Caco-2 (cell line): ENCODE measurements around the gene CD14. TPM values are rescaled to one million over a fixed set of nuclear protein-coding genes. Genes with fewer than 3 reads are reported as not detected.

Experiments
- BruUV-seq: library from RNA; stranded (reverse); fragments of 400-500 nt; replicated peaks from 2 replicates; lab custom pipeline; 2021; lab: Mats Ljungman, UMichigan
- CTCF ChIA-PET: fragments of 300-600 bp; sonication (Branson Sonifier 250); formaldehyde crosslinking; loops from one replicate; lab custom pipeline; 2022; ENCODE audit warnings: antibody characterized with exemption; lab: Charles Lee
- POLR2A ChIA-PET: fragments of 300-600 bp; sonication (Branson Sonifier 250); formaldehyde crosslinking; loops from one replicate; lab custom pipeline; 2022; ENCODE audit warnings: antibody characterized with exemption; lab: Charles Lee
- DNase-seq, 2 experiments: peaks; one replicate each; pipeline versions ENCODE4 v3.0.0 to v3.0.0-alpha.2; 2020 to 2022
- H3K27me3 ChIP-seq: replicated peaks from 2 replicates; pipeline ENCODE4 v1.6.0; 2011; ENCODE audit warnings: low read length; ENCODE audit not compliant: control insufficient read depth, insufficient read depth
- H3K36me3 ChIP-seq: 2 replicates; pipeline ENCODE4 v1.5.1; 2011; ENCODE audit warnings: low read length; ENCODE audit not compliant: control insufficient read depth, insufficient read depth
- H3K4me1 ChIP-seq: fragments of 250-450 bp; sonication (Bioruptor Pico); 2 replicates; pipeline ENCODE4 v1.5.1; 2020; ENCODE audit warnings: mild to moderate bottlenecking
- H3K4me3 ChIP-seq: 2 replicates; pipeline ENCODE4 v1.5.1; 2011; ENCODE audit warnings: low read depth, mild to moderate bottlenecking, control low read depth, low read length
- H3K9me3 ChIP-seq: fragments of 250-450 bp; sonication (Bioruptor Pico); 2 replicates; pipeline ENCODE4 v1.5.1; 2020; ENCODE audit warnings: mild to moderate bottlenecking, moderate library complexity
- H3K27ac Mint-ChIP-seq: one replicate; pipeline ENCODE4 v1.8.0; 2022; ENCODE audit warnings: mixed read lengths; ENCODE audit not compliant: unreplicated experiment
- H3K27me3 Mint-ChIP-seq: one replicate; pipeline ENCODE4 v1.8.0; 2022; ENCODE audit warnings: mixed read lengths; ENCODE audit not compliant: insufficient read depth, unreplicated experiment
- H3K36me3 Mint-ChIP-seq: one replicate; pipeline ENCODE4 v1.8.0; 2022; ENCODE audit warnings: mild to moderate bottlenecking, mixed read lengths; ENCODE audit not compliant: insufficient read depth, unreplicated experiment
- H3K4me1 Mint-ChIP-seq: one replicate; pipeline ENCODE4 v1.8.0; 2022; ENCODE audit warnings: low read depth, mixed read lengths; ENCODE audit not compliant: unreplicated experiment
- H3K4me3 Mint-ChIP-seq: one replicate; pipeline ENCODE4 v1.8.0; 2022; ENCODE audit warnings: mild to moderate bottlenecking, moderate library complexity, mixed read lengths; ENCODE audit not compliant: unreplicated experiment
- H3K9me3 Mint-ChIP-seq: one replicate; pipeline ENCODE4 v1.8.0; 2022; ENCODE audit warnings: mixed read lengths; ENCODE audit not compliant: unreplicated experiment
- intact Hi-C: fragments of 100-400 bp; cut with micrococcal nuclease; formaldehyde crosslinking; loops from one replicate; pipeline ENCODE4 v1.10.0; 2022; ENCODE audit not compliant: unreplicated experiment
- total RNA-seq: library from RNA; stranded (reverse); gene quantifications from 2 replicates; pipeline ENCODE4 v1.2.3, GENCODE V29; 2022
- TF ChIP-seq, protein P1 (sequence below), 2 experiments: fragments of 200-600 bp in 1 of 2; IDR thresholded peaks; 1 replicate in 1 of 2; 2 replicates in 1 of 2; pipeline versions ENCODE4 v1.5.1 to v1.8.0; 2011 to 2022; ENCODE audit warnings: antibody characterized with exemption in 1 of 2, control low read depth in 1 of 2, inconsistent platforms in 1 of 2, low read depth in 1 of 2, low read length in 1 of 2, mild to moderate bottlenecking in 1 of 2, moderate library complexity in 1 of 2; ENCODE audit not compliant: insufficient read depth in 1 of 2, severe bottlenecking in 1 of 2, unreplicated experiment in 1 of 2

CD14 gene
- total RNA-seq, 1 experiment from 2014 or later = 13.3 TPM

GRCh38 chr5:140591747-140592372, 41.1 kb downstream of the CD14 start:
- DNase-seq = no peak
- CTCF ChIA-PET = no interaction called here
- Histone ChIP-seq H3K9me3 (no peaks in the 10 kb centered on the region), H3K4me3 (no peak overlapping the region), H3K27me3 (no peaks in the 10 kb centered on the region), H3K36me3 (no peaks in the 10 kb centered on the region), H3K4me1 (no peaks in the 10 kb centered on the region)
- H3K27ac Mint-ChIP-seq = no peak overlapping the region
- no peaks in the 10 kb centered on the region for H3K27me3 Mint-ChIP-seq
- no peaks in the 10 kb centered on the region for H3K9me3 Mint-ChIP-seq
- no peaks in the 10 kb centered on the region for H3K36me3 Mint-ChIP-seq
- intact Hi-C loops = no loop called here
- H3K4me3 Mint-ChIP-seq = no peak overlapping the region
- no peaks in the 10 kb centered on the region for H3K4me1 Mint-ChIP-seq
- POLR2A ChIA-PET = no interaction called here
- no TSS peak for BruUV-seq
- TF ChIP-seq, protein P1, sequence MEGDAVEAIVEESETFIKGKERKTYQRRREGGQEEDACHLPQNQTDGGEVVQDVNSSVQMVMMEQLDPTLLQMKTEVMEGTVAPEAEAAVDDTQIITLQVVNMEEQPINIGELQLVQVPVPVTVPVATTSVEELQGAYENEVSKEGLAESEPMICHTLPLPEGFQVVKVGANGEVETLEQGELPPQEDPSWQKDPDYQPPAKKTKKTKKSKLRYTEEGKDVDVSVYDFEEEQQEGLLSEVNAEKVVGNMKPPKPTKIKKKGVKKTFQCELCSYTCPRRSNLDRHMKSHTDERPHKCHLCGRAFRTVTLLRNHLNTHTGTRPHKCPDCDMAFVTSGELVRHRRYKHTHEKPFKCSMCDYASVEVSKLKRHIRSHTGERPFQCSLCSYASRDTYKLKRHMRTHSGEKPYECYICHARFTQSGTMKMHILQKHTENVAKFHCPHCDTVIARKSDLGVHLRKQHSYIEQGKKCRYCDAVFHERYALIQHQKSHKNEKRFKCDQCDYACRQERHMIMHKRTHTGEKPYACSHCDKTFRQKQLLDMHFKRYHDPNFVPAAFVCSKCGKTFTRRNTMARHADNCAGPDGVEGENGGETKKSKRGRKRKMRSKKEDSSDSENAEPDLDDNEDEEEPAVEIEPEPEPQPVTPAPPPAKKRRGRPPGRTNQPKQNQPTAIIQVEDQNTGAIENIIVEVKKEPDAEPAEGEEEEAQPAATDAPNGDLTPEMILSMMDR (IDR thresholded peaks at IDR 0.05; ENCODE audit: insufficient read depth in 1 of 2, low read depth in 1 of 2, low read length in 1 of 2, severe bottlenecking in 1 of 2, unreplicated experiment in 1 of 2) = no peak

- H3K36me3 ChIP-seq = no peaks in the 10 kb centered on the region
- H3K4me1 ChIP-seq = no peaks in the 10 kb centered on the region
- H3K27me3 ChIP-seq = no peaks in the 10 kb centered on the region
- DNase-seq = no peak
- no peaks in the 10 kb centered on the region for H3K27me3 Mint-ChIP-seq
- POLR2A ChIA-PET = interaction anchor here (0.6 kb wide), 1 partner anchor 588 kb away, joined by 3 read pairs; no protein-coding TSS in a partner anchor
- intact Hi-C loops = no loop called here
- no peak overlapping the region for H3K4me3 ChIP-seq
- no peaks in the 10 kb centered on the region for H3K36me3 Mint-ChIP-seq
- no peak overlapping the region for H3K27ac Mint-ChIP-seq
- H3K9me3 ChIP-seq = no peaks in the 10 kb centered on the region
- no TSS peak for BruUV-seq
- TF ChIP-seq, protein P1 (IDR thresholded peaks at IDR 0.05; ENCODE audit: insufficient read depth in 1 of 2, low read depth in 1 of 2, low read length in 1 of 2, severe bottlenecking in 1 of 2, unreplicated experiment in 1 of 2) = no peak
- CTCF ChIA-PET = no interaction called here
- H3K4me1 Mint-ChIP-seq = no peaks in the 10 kb centered on the region
- no peaks in the 10 kb centered on the region for H3K9me3 Mint-ChIP-seq
- H3K4me3 Mint-ChIP-seq = no peak overlapping the region
These were observed 42.1 kb downstream of the CD14 start for GRCh38 chr5:140590861-140591260.

- no peak overlapping the region for H3K4me3 ChIP-seq
- ChIA-PET CTCF (no interaction called here), POLR2A (no interaction called here)
- H3K27me3 ChIP-seq = no peaks in the 10 kb centered on the region
- no peaks in the 10 kb centered on the region for H3K4me1 ChIP-seq
- no peaks in the 10 kb centered on the region for H3K27me3 Mint-ChIP-seq
- no peaks in the 10 kb centered on the region for H3K9me3 Mint-ChIP-seq
- no peaks in the 10 kb centered on the region for H3K36me3 Mint-ChIP-seq
- BruUV-seq = no TSS peak
- no peak overlapping the region for H3K4me3 Mint-ChIP-seq
- no peaks in the 10 kb centered on the region for H3K36me3 ChIP-seq
- no peaks in the 10 kb centered on the region for H3K9me3 ChIP-seq
- intact Hi-C loops = no loop called here
- H3K4me1 Mint-ChIP-seq = no peaks in the 10 kb centered on the region
- no peak overlapping the region for H3K27ac Mint-ChIP-seq
- TF ChIP-seq, protein P1 (IDR thresholded peaks at IDR 0.05; ENCODE audit: insufficient read depth in 1 of 2, low read depth in 1 of 2, low read length in 1 of 2, severe bottlenecking in 1 of 2, unreplicated experiment in 1 of 2) = no peak
- no peak for DNase-seq
These were observed 44.5 kb downstream of the CD14 start for GRCh38 chr5:140588311-140589070.
